ENCODE results near the gene EDNRA.

The EDNRA gene

GRCh38 chr4:147590249-147590920 lies 109.5 kb downstream of the EDNRA start:
- ChIA-PET POLR2A (no interaction called here), CTCF (interaction anchor here (0.6 to 5.8 kb wide), 38 partner anchors 7 to 571 kb away, joined by 3 to 91 read pairs (median 4); partner anchors contain the start of gene TMEM184C)
- DNase-seq (ENCODE audit: extremely low spot score) = peak; percentile 54
- TF ChIP-seq CTCF (IDR thresholded peaks at IDR 0.05; ENCODE audit: control extremely low read depth, extremely low read depth, low read depth, missing control alignments) = peak; percentile 82

GRCh38 chr4:147591106-147591505 lies 110.2 kb downstream of the EDNRA start:
- ChIA-PET CTCF (interaction anchor here (0.6 to 10.2 kb wide), 13 partner anchors 9 to 572 kb away, joined by 3 to 124 read pairs (median 17); partner anchors contain the start of gene TMEM184C), POLR2A (no interaction called here)
- TF ChIP-seq CTCF (IDR thresholded peaks at IDR 0.05; ENCODE audit: control extremely low read depth, extremely low read depth, low read depth, missing control alignments) = no peak
- no peak for DNase-seq (ENCODE audit: extremely low spot score)

DNA sequence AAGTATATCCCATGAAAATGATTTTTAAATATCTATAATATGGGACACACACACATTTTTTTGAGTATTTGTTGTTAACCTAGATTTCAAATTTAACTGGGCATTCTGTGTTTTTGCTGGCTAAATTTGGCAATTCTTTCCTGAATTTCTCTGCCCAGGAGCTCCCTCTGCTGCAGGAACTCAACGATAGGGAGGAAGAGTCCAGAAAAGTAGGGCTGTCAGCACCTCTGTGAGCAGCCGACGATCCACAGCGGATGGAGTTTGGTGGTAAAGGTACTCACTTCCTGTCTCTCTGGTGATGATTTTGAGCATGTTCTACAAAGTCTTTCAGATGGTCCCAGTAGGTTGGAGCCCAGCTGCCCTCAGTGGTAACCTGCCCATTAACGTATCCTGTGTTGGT lies 113.2 kb downstream of the EDNRA start:
- no peak for TF ChIP-seq CTCF (IDR thresholded peaks at IDR 0.05; ENCODE audit: control extremely low read depth, extremely low read depth, low read depth, missing control alignments)
- no peak for DNase-seq (ENCODE audit: extremely low spot score)
- POLR2A ChIA-PET = no interaction called here
- CTCF ChIA-PET = interaction anchor here (1.2 to 10.2 kb wide), 4 partner anchors 75 to 575 kb away, joined by 5 to 124 read pairs (median 13); no protein-coding TSS in a partner anchor

Measured in GM10248 (cell line).